Tibial artery (tissue), 4 donors: Measurements from ENCODE around the gene CAMKMT.

ENCODE experiments used
- DNase-seq, 2 donors: peaks; one replicate each; pipeline ENCODE4 v3.0.0-alpha.2; 2019
- H3K27ac ChIP-seq, 2 donors: fragments of 200-600 bp; sonication (generic) in 1 of 2; 1 replicate in 1 of 2; 2 replicates in 1 of 2; pipeline ENCODE4 v1.5.1; 2018 to 2019; ENCODE audit warnings: mild to moderate bottlenecking in 1 of 2
- H3K27me3 ChIP-seq, 2 donors: fragments of 200-600 bp; sonication (generic) in 1 of 2; one replicate each; pipeline versions ENCODE4 v1.5.1 to v1.6.0; 2016 to 2019
- H3K36me3 ChIP-seq, 3 donors: fragments of 200-600 bp; sonication (generic) in 2 of 3; one replicate each; pipeline ENCODE4 v1.5.1; 2016 to 2019; ENCODE audit warnings: mild to moderate bottlenecking in 2 of 3
- H3K4me1 ChIP-seq, 4 donors: fragments of 200-600 bp; sonication (generic) in 2 of 4; 1 replicate in 3 of 4; 2 replicates in 1 of 4; pipeline ENCODE4 v1.5.1; 2016 to 2019
- H3K4me3 ChIP-seq, 2 donors: fragments of 200-600 bp; sonication (generic) in 1 of 2; 1 replicate in 1 of 2; 2 replicates in 1 of 2; pipeline ENCODE4 v1.5.1; 2018 to 2019; ENCODE audit warnings: mild to moderate bottlenecking in 2 of 2
- H3K9me3 ChIP-seq, 3 donors: fragments of 200-600 bp; sonication (generic) in 1 of 3; one replicate each; pipeline ENCODE4 v1.5.1; 2016 to 2019
- intact Hi-C: fragments of 100-400 bp; cut with DNase I; formaldehyde crosslinking; loops from one replicate; pipeline ENCODE4 v1.15.0; 2023; ENCODE audit warnings: low total_unique reads
- TF ChIP-seq, protein P1 (sequence below), 2 experiments: fragments of 200-600 bp in 1 of 2; fragments of 450-650 bp in 1 of 2; IDR thresholded peaks; one replicate each; pipeline ENCODE4 v1.5.1; 2017 to 2019; ENCODE audit warnings: antibody characterized with exemption in 2 of 2, mild to moderate bottlenecking in 1 of 2, moderate library complexity in 1 of 2

The CAMKMT gene

DNA sequence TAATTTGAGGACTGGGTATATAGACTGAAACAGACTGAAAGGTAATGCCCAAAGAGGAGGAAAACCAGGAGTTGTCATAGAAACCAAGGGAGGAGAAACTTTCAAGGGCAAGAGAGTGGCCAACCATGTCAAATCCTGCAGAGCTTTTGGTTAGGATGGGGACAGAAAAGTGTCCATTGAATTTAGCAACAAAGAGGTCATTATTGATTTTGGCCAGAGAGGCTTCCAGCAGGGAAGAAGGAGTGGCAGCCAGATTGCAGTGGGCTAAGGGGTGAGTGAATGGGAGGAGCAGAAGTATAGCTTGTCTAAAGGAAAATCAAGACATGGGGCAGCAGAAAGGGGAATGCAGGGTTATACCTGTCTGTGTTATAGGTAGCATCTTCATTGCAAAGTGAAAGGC is 194.0 kb downstream of the CAMKMT start:
- H3K27me3 ChIP-seq: no peaks in the 10 kb centered on the region
- no peak for DNase-seq
- intact Hi-C loops: no loop called here
- H3K9me3 ChIP-seq: no peaks in the 10 kb centered on the region
- H3K27ac ChIP-seq: no peak overlapping the region
- TF ChIP-seq, protein P1, sequence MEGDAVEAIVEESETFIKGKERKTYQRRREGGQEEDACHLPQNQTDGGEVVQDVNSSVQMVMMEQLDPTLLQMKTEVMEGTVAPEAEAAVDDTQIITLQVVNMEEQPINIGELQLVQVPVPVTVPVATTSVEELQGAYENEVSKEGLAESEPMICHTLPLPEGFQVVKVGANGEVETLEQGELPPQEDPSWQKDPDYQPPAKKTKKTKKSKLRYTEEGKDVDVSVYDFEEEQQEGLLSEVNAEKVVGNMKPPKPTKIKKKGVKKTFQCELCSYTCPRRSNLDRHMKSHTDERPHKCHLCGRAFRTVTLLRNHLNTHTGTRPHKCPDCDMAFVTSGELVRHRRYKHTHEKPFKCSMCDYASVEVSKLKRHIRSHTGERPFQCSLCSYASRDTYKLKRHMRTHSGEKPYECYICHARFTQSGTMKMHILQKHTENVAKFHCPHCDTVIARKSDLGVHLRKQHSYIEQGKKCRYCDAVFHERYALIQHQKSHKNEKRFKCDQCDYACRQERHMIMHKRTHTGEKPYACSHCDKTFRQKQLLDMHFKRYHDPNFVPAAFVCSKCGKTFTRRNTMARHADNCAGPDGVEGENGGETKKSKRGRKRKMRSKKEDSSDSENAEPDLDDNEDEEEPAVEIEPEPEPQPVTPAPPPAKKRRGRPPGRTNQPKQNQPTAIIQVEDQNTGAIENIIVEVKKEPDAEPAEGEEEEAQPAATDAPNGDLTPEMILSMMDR (IDR thresholded peaks at IDR 0.05): no peak
- H3K36me3 ChIP-seq: peaks cover 0 to 7% (median 0%) of the 10 kb centered on the region in 3 donors
- peaks cover 0 to 10% (median 2%) of the 10 kb centered on the region in 4 donors for H3K4me1 ChIP-seq
- no peak overlapping the region for H3K4me3 ChIP-seq

DNA sequence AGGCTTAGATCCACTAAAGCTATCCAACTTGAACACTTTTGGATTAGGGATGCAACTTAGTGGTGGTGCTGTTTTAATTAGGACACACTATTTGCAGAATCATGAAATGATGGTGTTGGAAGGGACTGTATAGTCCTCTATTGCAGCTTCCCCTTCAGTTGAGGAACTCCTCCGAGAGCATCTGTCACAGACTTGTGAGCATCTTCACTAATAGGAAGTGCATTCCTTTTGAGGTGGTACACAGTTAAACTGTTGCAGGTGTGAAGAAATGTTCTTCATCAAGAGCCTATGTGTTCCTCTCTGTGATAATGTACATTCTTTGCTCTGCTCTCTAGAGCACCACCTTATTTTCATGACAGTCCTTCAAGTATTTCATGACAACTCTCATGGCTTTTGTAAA is 197.4 kb downstream of the CAMKMT start:
- Histone ChIP-seq H3K9me3 (no peaks in the 10 kb centered on the region), H3K36me3 (peaks cover 0 to 7% (median 0%) of the 10 kb centered on the region in 3 donors), H3K27ac (no peak overlapping the region), H3K4me1 (no peaks in the 10 kb centered on the region), H3K27me3 (no peaks in the 10 kb centered on the region), H3K4me3 (no peak overlapping the region)
- TF ChIP-seq, protein P1 (IDR thresholded peaks at IDR 0.05): no peak
- no peak for DNase-seq
- intact Hi-C loops: no loop called here

DNA sequence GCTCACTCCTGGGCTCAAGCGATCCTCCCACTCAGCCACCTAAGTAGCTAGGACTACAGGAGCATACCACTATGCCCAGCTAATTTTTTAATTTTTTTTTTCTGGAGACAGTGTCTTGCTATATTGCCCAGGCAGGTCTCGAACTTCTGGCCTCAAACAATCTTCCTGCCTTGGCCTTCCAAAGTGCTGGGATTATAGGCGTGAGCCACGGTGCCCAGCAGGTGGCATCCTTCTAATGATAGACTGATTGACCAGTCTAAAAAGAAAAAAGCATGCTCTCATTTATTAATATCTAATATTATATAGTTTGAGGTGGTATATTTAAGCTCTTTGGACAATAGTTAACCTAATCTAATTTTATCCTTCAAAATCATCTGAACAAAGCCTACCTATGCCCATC is 198.6 kb downstream of the CAMKMT start:
- DNase-seq: no peak
- TF ChIP-seq, protein P1 (IDR thresholded peaks at IDR 0.05): no peak
- Histone ChIP-seq H3K36me3 (peaks cover 0 to 7% (median 0%) of the 10 kb centered on the region in 3 donors), H3K9me3 (no peaks in the 10 kb centered on the region), H3K4me1 (no peaks in the 10 kb centered on the region), H3K27me3 (no peaks in the 10 kb centered on the region), H3K4me3 (no peak overlapping the region), H3K27ac (no peak overlapping the region)
- intact Hi-C loops: no loop called here

DNA sequence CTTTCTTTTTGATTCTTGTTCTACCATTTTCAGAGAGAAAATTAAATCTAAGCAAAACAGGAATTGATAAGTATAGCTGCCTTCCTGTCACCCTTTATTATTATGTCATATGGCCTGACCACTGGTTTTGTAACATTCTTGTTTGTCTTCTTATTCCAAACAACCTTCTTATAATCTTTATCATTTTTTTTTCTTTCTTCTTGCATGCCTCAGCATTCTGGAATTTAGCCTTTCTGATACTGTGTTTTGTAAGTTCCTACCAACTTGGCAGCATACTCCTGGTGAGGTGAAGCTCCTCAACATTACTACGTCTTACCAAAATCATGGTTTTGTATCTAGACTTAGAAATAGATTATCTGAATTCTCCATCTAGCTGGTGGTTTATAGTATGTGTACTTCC is 199.2 kb downstream of the CAMKMT start:
- no peak overlapping the region for H3K4me3 ChIP-seq
- H3K4me1 ChIP-seq: no peaks in the 10 kb centered on the region
- no peaks in the 10 kb centered on the region for H3K27me3 ChIP-seq
- no peaks in the 10 kb centered on the region for H3K9me3 ChIP-seq
- intact Hi-C loops: no loop called here
- TF ChIP-seq, protein P1 (IDR thresholded peaks at IDR 0.05): no peak
- peaks cover 0 to 7% (median 0%) of the 10 kb centered on the region in 3 donors for H3K36me3 ChIP-seq
- DNase-seq: no peak
- H3K27ac ChIP-seq: no peak overlapping the region

DNA sequence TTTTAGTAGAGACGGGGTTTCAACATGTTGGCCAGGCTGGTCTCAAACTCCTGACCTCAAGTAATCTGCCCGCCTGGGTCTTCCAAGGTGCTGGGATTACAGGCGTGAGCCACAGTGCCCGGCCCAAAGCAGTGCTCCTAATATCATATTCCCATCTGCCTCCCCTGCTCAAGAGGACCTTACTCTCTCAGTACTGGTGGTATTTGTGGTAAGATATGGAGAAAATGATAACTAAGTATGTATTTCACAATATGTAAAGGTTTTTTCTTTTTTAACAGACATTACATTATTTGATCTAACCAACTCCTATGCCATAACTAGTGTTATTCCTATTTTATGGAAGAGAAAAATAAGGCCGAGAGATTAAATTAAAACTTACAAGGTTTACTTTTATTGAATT is 201.0 kb downstream of the CAMKMT start:
- peaks cover 0 to 7% (median 0%) of the 10 kb centered on the region in 3 donors for H3K36me3 ChIP-seq
- H3K4me3 ChIP-seq: no peak overlapping the region
- H3K27ac ChIP-seq: no peak overlapping the region
- H3K9me3 ChIP-seq: no peaks in the 10 kb centered on the region
- H3K27me3 ChIP-seq: no peaks in the 10 kb centered on the region
- H3K4me1 ChIP-seq: no peaks in the 10 kb centered on the region
- no peak for DNase-seq
- TF ChIP-seq, protein P1 (IDR thresholded peaks at IDR 0.05): no peak
- intact Hi-C loops: no loop called here

DNA sequence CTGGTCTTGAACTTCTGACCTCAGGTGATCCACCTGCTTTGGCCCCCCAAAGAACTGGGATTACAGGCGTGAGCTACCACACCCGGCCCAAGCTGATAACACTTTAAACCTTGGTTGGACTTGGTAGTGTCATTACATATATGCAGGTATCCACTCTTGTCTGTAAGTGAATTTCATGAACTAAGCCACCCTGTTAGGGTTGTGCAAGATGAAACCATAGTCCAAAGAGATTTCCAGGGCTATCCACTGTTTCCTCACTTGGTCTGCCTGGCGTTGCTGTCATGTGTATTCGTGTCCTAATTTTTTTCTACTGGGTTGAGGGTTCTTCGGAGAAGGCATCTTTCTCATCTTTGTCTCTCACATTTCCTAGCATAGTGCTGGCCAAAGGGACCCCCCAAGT is 203.0 kb downstream of the CAMKMT start:
- TF ChIP-seq, protein P1 (IDR thresholded peaks at IDR 0.05): no peak
- Histone ChIP-seq H3K27ac (no peak overlapping the region), H3K4me3 (no peak overlapping the region), H3K4me1 (no peaks in the 10 kb centered on the region), H3K27me3 (no peaks in the 10 kb centered on the region), H3K36me3 (no peaks in the 10 kb centered on the region), H3K9me3 (no peaks in the 10 kb centered on the region)
- no peak for DNase-seq
- intact Hi-C loops: no loop called here
